Fibroblast of pulmonary artery (primary cell): ENCODE measurements around the gene HS2ST1.

ENCODE experiments used
- DNase-seq: peaks from one replicate; pipeline ENCODE4 v3.0.0-alpha.2; 2010; ENCODE audit warnings: low read depth
- H3K4me3 ChIP-seq: replicated peaks from 2 replicates; pipeline ENCODE4 v1.5.1; 2011; ENCODE audit warnings: low read depth, mild to moderate bottlenecking, control low read depth, low read length, moderate library complexity
- TF ChIP-seq, protein P1 (sequence below): IDR thresholded peaks from 2 replicates; pipeline ENCODE4 v1.5.1; 2011; ENCODE audit warnings: mild to moderate bottlenecking, control low read depth, low read length, inconsistent platforms; ENCODE audit errors: missing control alignments

The HS2ST1 gene

DNA sequence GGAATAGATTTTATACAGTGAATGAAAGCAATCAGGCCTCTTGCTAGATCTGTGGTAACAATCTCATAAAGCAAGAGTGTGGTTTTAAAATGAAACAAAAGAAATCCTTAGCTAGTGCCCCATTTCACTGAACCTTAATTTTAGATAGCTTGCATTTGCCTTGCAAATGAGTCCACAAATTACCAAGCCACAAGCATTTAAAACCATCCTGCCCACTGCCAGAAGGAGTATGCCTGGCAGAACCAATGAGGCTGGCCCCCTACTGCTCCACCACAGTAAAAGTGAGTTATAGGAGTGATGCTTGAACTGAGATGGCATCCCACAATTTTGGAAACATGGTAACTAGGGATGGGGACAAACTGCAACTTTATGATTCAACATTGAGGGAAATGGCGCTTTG is 207.8 kb downstream of the HS2ST1 start:
- DNase-seq: no peak
- TF ChIP-seq, protein P1, sequence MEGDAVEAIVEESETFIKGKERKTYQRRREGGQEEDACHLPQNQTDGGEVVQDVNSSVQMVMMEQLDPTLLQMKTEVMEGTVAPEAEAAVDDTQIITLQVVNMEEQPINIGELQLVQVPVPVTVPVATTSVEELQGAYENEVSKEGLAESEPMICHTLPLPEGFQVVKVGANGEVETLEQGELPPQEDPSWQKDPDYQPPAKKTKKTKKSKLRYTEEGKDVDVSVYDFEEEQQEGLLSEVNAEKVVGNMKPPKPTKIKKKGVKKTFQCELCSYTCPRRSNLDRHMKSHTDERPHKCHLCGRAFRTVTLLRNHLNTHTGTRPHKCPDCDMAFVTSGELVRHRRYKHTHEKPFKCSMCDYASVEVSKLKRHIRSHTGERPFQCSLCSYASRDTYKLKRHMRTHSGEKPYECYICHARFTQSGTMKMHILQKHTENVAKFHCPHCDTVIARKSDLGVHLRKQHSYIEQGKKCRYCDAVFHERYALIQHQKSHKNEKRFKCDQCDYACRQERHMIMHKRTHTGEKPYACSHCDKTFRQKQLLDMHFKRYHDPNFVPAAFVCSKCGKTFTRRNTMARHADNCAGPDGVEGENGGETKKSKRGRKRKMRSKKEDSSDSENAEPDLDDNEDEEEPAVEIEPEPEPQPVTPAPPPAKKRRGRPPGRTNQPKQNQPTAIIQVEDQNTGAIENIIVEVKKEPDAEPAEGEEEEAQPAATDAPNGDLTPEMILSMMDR: no peak
- H3K4me3 ChIP-seq: no peak overlapping the region

DNA sequence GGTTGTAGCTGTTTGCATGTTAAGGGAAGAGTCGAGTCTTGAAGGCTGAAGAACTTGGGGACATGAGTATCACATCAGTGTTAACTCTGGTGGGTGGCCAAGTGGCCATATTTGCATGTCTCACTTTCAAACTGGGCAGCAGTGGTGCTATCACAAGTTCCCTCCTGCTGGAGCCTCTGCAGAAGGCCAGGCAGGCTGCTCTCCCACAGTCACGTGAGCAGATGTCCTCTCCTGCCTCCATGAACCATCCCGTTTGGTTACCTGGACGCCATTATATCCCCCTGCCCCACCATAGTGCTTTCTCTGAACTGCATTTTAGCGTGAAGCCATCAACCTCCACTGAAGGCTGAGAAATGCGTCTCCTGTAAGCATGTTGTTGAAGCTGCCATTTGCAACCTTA is 209.2 kb downstream of the HS2ST1 start:
- no peak for DNase-seq
- H3K4me3 ChIP-seq: no peak overlapping the region
- TF ChIP-seq, protein P1: no peak

DNA sequence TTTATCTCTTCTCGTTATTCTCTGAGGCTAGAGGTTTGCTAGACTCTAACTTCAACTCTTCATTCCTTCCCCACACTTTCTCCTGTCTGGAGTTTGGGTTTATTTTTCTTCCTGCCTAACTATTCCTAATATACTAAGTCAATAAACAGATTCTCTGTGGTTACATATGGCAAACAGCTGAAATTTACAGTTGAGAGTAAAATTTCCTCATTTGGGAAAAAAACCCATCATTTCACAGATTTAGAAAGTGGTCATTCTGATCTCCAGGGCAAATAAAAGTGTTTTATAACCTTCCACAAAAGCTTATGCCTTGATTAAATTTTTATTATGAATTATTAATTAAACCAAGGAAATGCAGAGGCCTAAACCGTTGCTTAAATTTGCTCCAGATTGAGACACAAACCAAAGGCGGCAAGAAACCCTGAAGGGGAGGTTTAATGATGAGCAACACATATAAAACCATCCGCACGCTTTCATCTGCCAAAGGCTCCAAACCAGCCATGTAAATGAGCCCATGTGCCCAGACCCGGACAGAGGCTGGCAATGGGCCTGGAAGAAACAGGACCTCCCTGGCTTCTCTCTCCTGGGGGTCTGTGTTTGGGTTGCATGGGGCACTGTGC is 212.6 kb downstream of the HS2ST1 start:
- TF ChIP-seq, protein P1: no peak
- no peak overlapping the region for H3K4me3 ChIP-seq
- DNase-seq: no peak

DNA sequence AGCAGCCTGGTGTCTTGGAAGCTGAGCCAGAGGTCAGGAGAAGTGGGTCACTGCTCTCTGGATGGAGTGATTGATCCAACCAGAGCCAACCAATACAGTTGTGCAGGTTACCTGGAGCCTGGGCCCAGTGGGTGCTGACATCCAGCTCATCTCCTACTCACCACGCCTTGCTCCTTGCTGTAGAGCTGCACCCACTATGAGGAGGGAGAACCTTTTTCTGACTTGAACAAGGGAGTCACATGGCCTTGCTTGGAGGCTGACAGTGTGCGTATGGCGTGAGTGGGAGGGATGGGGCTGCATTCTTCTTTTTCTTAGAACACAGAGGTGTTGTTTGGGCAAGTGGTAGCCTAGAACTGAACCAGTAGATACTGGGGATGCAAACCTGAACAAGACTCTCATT is 213.1 kb downstream of the HS2ST1 start:
- H3K4me3 ChIP-seq: no peak overlapping the region
- TF ChIP-seq, protein P1: no peak
- DNase-seq: no peak

DNA sequence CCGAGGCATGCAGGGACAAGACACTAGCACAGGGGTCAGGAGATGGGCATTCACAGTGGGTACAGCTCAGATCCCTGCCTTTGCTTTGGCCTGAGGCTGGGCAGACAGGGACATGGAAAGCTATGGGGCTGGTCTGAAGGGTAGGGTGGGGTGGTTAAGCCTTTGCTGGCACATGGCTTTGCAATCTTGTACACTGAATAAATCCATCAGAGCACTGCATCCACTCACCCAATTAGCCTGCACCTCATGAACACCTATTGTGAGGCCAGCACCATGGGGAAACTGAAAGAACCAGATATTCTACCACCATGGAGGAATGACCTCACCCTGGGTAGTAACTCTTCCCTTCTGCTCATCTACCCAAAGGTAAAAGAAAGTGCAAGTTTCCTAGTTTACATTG is 214.6 kb downstream of the HS2ST1 start:
- H3K4me3 ChIP-seq: no peak overlapping the region
- TF ChIP-seq, protein P1: no peak
- no peak for DNase-seq

DNA sequence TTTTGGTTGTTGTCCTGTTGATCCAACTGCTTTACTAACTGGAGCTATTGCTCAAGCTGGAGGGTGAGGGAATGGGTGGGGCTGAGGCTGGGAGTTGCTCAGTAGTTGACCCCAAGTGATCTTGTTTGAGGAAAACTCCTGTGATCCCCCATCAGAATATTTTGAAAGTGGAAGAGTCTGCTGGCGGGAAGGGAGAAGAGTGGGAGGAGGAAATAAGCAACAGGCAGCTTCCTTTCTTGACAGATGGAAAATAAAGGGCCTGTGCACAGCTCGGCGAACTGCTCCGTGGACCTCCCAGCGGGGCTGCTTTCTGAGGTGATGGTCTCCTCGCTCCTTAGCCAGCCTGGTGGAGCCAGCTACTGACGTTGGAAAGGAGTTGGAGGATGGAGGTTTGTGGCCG is 215.2 kb downstream of the HS2ST1 start:
- TF ChIP-seq, protein P1: no peak

DNA sequence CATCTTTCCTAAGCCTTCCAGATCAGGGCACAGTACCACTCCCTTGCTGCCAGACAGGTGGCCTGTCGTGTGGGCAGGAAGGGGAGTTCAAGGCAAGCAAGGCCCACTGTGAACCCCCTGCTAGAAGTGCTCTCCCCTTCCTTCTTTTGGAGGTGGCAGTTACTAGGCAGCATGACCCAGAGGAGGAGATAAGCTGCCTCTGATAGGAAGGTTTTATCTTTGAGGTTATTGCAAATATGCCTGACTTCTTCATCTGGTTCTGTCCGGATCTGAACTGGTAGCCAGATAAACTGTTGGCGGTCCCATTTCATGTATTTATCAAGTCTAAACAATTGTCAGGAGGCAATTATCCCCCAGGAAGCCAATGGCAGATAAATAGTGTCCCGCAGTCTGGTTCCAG is 216.0 kb downstream of the HS2ST1 start:
- TF ChIP-seq, protein P1: no peak

More for the DNA sequence above, 215.2 kb downstream of the HS2ST1 start:
- DNase-seq: peak; percentile 51
- no peak overlapping the region for H3K4me3 ChIP-seq

More for the DNA sequence above, 216.0 kb downstream of the HS2ST1 start:
- no peak overlapping the region for H3K4me3 ChIP-seq
- no peak for DNase-seq
